ENCODE measurements around the gene ANTXRL. TPM values are rescaled to one million over a fixed set of nuclear protein-coding genes. Genes with fewer than 3 reads are reported as not detected.

The ANTXRL gene
- total RNA-seq, 1 experiment from 2014 or later, result 0.26 TPM

DNA sequence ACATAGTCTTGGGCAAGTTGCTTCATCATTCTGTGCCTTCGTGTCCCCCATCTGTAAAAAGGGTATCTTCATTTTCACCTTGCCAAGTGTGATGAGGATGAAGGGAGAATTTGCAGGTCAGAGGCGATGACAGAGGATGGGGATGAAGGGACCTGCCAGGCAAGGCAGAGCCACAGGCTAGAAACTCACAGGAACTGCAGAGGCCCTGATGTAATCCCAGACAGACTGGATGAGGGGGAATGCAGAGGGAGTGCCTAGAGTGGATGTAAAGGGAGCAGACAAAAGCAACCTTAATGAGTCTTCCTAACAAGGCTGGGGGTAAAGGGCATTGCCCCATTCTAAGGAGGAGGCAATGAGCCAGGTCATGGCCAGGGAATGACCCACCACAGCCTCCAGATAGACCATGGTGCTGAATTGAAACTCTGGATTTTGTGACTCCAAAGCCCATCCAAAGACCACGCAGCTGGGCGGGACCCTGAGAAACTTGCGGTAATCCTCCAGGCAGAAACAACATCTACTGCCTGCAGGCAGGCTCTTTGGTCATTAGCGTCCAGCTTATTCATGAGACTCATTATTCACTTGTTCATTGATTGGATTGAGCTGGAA lies 1.9 kb downstream of the ANTXRL start:
- intact Hi-C loops (cut with micrococcal nuclease; ENCODE audit: unreplicated experiment), result no loop called here
- Histone ChIP-seq H3K9me2 (ENCODE audit: insufficient read depth) (no peaks in the 10 kb centered on the region), H3K79me2 (ENCODE audit: low read depth) (0 out of 2 replicates have a peak, but pooled peaks cover 7% of the 10 kb centered on the region), H3K27ac (peak overlapping the region; percentile 85), H3K4me2 (peak overlapping the region; percentile 58), H3K4me3 (no peak overlapping the region), H3K9me3 (ENCODE audit: insufficient read depth, low read depth) (no peaks in the 10 kb centered on the region), H4K20me1 (ENCODE audit: insufficient read depth) (no peaks in the 10 kb centered on the region), H3F3A (ENCODE audit: insufficient read depth, low read depth) (peaks cover 42% of the 10 kb centered on the region), H3K4me1 (replicated peaks; ENCODE audit: insufficient read depth) (peaks cover 75% of the 10 kb centered on the region), H3K36me3 (ENCODE audit: low read depth) (no peaks in the 10 kb centered on the region), H2AFZ (no peak overlapping the region), H3K27me3 (ENCODE audit: insufficient read depth, low read depth) (no peaks in the 10 kb centered on the region)
- TF ChIP-seq, protein P1, sequence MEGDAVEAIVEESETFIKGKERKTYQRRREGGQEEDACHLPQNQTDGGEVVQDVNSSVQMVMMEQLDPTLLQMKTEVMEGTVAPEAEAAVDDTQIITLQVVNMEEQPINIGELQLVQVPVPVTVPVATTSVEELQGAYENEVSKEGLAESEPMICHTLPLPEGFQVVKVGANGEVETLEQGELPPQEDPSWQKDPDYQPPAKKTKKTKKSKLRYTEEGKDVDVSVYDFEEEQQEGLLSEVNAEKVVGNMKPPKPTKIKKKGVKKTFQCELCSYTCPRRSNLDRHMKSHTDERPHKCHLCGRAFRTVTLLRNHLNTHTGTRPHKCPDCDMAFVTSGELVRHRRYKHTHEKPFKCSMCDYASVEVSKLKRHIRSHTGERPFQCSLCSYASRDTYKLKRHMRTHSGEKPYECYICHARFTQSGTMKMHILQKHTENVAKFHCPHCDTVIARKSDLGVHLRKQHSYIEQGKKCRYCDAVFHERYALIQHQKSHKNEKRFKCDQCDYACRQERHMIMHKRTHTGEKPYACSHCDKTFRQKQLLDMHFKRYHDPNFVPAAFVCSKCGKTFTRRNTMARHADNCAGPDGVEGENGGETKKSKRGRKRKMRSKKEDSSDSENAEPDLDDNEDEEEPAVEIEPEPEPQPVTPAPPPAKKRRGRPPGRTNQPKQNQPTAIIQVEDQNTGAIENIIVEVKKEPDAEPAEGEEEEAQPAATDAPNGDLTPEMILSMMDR (conservative IDR thresholded peaks at IDR 0.05), result no peak
- TF ChIP-seq EZH2 (IDR thresholded peaks at IDR 0.05; ENCODE audit: low read depth), result no peak
- DNase-seq, result peak in 1 of 2 experiments; percentile 61
- ChIA-PET POLR2A (ENCODE audit: unreplicated experiment) (interaction anchor here (0.6 kb wide), 1 partner anchor 115 kb away, joined by 4 read pairs; no protein-coding TSS in a partner anchor), CTCF (interaction anchor here (0.6 kb wide), 1 partner anchor 9 kb away, joined by 3 read pairs; no protein-coding TSS in a partner anchor)
- BruUV-seq (replicated peaks), result no TSS peak

DNA sequence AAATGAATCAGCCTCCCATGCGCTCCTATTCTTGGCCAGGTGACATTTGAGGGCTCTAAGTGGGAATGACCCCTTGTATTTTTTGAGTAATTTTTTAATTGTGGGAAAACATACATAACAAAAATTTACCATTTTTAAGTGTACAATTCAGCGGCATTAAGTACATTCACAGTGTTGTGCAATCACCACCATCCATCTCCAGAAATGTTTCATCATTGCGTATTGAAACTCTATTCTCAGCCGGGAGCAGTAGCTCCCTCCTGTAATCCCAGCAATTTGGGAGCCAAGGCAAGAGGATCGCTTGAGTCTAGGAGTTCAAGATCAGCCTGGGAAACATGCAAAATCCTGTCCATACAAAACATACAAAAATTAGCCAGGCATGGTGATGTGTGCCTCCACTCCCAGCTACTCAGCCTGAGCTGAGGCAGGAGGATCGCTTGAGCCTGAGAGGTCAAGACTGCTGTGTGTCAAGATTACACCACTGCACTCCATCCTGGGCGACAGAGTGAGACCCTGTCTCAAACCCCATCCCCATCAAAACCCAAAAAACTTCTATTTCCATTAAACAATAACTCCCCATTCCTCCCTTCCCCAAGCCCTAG lies 2.5 kb downstream of the ANTXRL start:
- Histone ChIP-seq H4K20me1 (ENCODE audit: insufficient read depth) (no peaks in the 10 kb centered on the region), H3K9me2 (ENCODE audit: insufficient read depth) (no peaks in the 10 kb centered on the region), H3K27ac (peak overlapping the region; percentile 85), H2AFZ (no peak overlapping the region), H3K27me3 (ENCODE audit: insufficient read depth, low read depth) (no peaks in the 10 kb centered on the region), H3K4me2 (peak overlapping the region; percentile 58; the same call in 1 of the 2 replicates), H3K36me3 (ENCODE audit: low read depth) (no peaks in the 10 kb centered on the region), H3K9me3 (ENCODE audit: insufficient read depth, low read depth) (no peaks in the 10 kb centered on the region), H3F3A (ENCODE audit: insufficient read depth, low read depth) (peaks cover 36% of the 10 kb centered on the region), H3K4me3 (no peak overlapping the region), H3K79me2 (ENCODE audit: low read depth) (0 out of 2 replicates have a peak, but pooled peaks cover 7% of the 10 kb centered on the region), H3K4me1 (replicated peaks; ENCODE audit: insufficient read depth) (peaks cover 70% of the 10 kb centered on the region)
- no TSS peak for BruUV-seq (replicated peaks)
- intact Hi-C loops (cut with micrococcal nuclease; ENCODE audit: unreplicated experiment), result no loop called here
- TF ChIP-seq EZH2 (IDR thresholded peaks at IDR 0.05; ENCODE audit: low read depth), result no peak
- TF ChIP-seq, protein P1 (conservative IDR thresholded peaks at IDR 0.05), result no peak
- POLR2A ChIA-PET (ENCODE audit: unreplicated experiment), result no interaction called here
- no peak for DNase-seq
- CTCF ChIA-PET, result interaction anchor here (0.6 kb wide), 1 partner anchor 9 kb away, joined by 3 read pairs; no protein-coding TSS in a partner anchor

DNA sequence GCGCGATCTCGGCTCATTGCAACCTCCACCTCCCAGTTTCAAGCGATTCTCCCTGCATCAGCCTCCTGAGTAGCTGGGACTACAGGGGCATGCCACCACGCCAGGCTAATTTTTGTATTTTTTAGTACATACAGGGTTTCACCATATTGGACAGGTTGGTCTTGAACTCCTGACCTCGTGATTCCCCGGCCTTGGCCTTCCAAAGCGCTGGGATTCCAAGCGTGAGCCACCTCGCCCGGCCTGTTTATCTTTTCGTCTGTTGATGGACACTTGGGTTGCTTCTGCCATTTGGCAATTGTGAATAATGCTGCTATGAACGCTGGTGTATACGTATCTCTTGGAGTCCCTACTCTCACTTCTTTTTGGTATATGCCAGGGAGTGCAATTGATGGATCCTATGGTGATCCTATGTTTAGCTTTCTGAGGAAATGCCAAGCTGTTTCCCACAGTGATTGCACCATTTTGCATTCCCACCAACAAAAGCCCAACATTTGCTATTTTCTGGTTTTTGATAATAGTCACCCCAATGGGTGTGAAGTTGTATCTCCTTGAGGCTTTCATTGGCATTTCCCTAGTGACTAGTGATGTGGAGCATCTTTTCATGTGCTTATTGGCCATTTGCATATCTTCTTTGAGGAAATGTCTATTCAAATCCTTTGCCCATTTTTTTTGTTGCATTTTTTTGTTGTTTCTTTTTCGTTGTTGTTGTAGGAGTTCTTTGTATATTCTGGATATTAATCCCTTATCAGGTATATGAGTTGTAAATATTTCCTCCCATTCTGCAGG lies 3.5 kb downstream of the ANTXRL start:
- Histone ChIP-seq H3K9me3 (ENCODE audit: insufficient read depth, low read depth) (no peaks in the 10 kb centered on the region), H3K4me1 (replicated peaks; ENCODE audit: insufficient read depth) (peaks cover 67% of the 10 kb centered on the region), H3K4me2 (no peak overlapping the region), H3F3A (ENCODE audit: insufficient read depth, low read depth) (peaks cover 36% of the 10 kb centered on the region), H2AFZ (no peak overlapping the region), H3K4me3 (no peak overlapping the region), H3K36me3 (ENCODE audit: low read depth) (no peaks in the 10 kb centered on the region), H3K27ac (no peak overlapping the region), H3K79me2 (ENCODE audit: low read depth) (0 out of 2 replicates have a peak, but pooled peaks cover 7% of the 10 kb centered on the region), H3K27me3 (ENCODE audit: insufficient read depth, low read depth) (no peaks in the 10 kb centered on the region), H4K20me1 (ENCODE audit: insufficient read depth) (no peaks in the 10 kb centered on the region), H3K9me2 (ENCODE audit: insufficient read depth) (no peaks in the 10 kb centered on the region)
- BruUV-seq (replicated peaks), result no TSS peak
- TF ChIP-seq, protein P1 (conservative IDR thresholded peaks at IDR 0.05), result no peak
- TF ChIP-seq EZH2 (IDR thresholded peaks at IDR 0.05; ENCODE audit: low read depth), result no peak
- no peak for DNase-seq
- ChIA-PET CTCF (no interaction called here), POLR2A (ENCODE audit: unreplicated experiment) (interaction anchor here (0.7 kb wide), 1 partner anchor 10 kb away, joined by 5 read pairs; no protein-coding TSS in a partner anchor)
- intact Hi-C loops (cut with micrococcal nuclease; ENCODE audit: unreplicated experiment), result no loop called here
